ENCODE measurements around the gene POU5F1.
"Not testable (repeated sequence)": the region's sequence is repeated elsewhere in the genome, so short reads cannot be mapped to it uniquely, and the experiment has no call there.

Gene POU5F1

GRCh38 chr6:31165986-31166385, 4.5 kb downstream of the POU5F1 start:
- no peak for DNase-seq (ENCODE audit: low read depth)

GRCh38 chr6:31165064-31165832, 5.2 kb downstream of the POU5F1 start:
- not testable (repeated sequence) for DNase-seq (ENCODE audit: low read depth)

- DNase-seq (ENCODE audit: low read depth) = not testable (repeated sequence)
Observed at GRCh38 chr6:31164475-31165063, 5.9 kb downstream of the POU5F1 start.

- no peak for DNase-seq (ENCODE audit: low read depth)
Observed at GRCh38 chr6:31163922-31164321, 6.6 kb downstream of the POU5F1 start.

GRCh38 chr6:31162463-31163165, 7.9 kb downstream of the POU5F1 start:
- no peak for DNase-seq (ENCODE audit: low read depth)

GRCh38 chr6:31161216-31162126, 9.0 kb downstream of the POU5F1 start:
- no peak for DNase-seq (ENCODE audit: low read depth)

GRCh38 chr6:31158863-31159855, 11.3 kb downstream of the POU5F1 start:
- DNase-seq (ENCODE audit: low read depth) = no peak

- DNase-seq (ENCODE audit: low read depth) = peak; percentile 99
Observed at GRCh38 chr6:31158140-31158862, 12.2 kb downstream of the POU5F1 start, which contains the start of gene TCF19. TSS of gene TCF19 (plus strand) at chr6:31158589. CDS start at chr6:31159470, 881 bp downstream.

- DNase-seq (ENCODE audit: low read depth) = no peak
Observed at GRCh38 chr6:31157513-31158139, 12.9 kb downstream of the POU5F1 start, which contains the start of gene CCHCR1. TSS of gene CCHCR1 (minus strand) at chr6:31157802. CDS start at chr6:31157600, 202 bp downstream.

GRCh38 chr6:31156641-31157040, 13.8 kb downstream of the POU5F1 start:
- no peak for DNase-seq (ENCODE audit: low read depth)

GRCh38 chr6:31154436-31154835, 16.0 kb downstream of the POU5F1 start:
- DNase-seq (ENCODE audit: low read depth) = no peak

- DNase-seq (ENCODE audit: low read depth) = no peak
Observed at GRCh38 chr6:31152781-31153180, 17.7 kb downstream of the POU5F1 start.

GRCh38 chr6:31149827-31150447, 20.5 kb downstream of the POU5F1 start:
- DNase-seq (ENCODE audit: low read depth) = no peak

- DNase-seq (ENCODE audit: low read depth) = no peak
Observed at GRCh38 chr6:31145386-31145785, 25.1 kb downstream of the POU5F1 start.

GRCh38 chr6:31144970-31145340, 25.5 kb downstream of the POU5F1 start:
- DNase-seq (ENCODE audit: low read depth) = no peak

- no peak for DNase-seq (ENCODE audit: low read depth)
Observed at GRCh38 chr6:31144296-31144969, 26.0 kb downstream of the POU5F1 start.

- DNase-seq (ENCODE audit: low read depth) = no peak
Observed at GRCh38 chr6:31143148-31143547, 27.3 kb downstream of the POU5F1 start.

GRCh38 chr6:31142361-31142761, 28.1 kb downstream of the POU5F1 start:
- DNase-seq (ENCODE audit: low read depth) = no peak

Data from activated T-helper 9 cell treated with anti-CD3 and anti-CD28 coated beads, Interleukin-2, amount 50 U/mL, for 16 hours (primary cell).